ENCODE measurements around the gene NPRL2.

The NPRL2 gene

GRCh38 chr3:50373146-50374051, 22.8 kb upstream of the NPRL2 start:
- no peak for DNase-seq (ENCODE audit: low read depth)

- no peak for DNase-seq (ENCODE audit: low read depth)
Observed at GRCh38 chr3:50372349-50372748, 21.8 kb upstream of the NPRL2 start.

GRCh38 chr3:50371133-50371685, 20.6 kb upstream of the NPRL2 start:
- DNase-seq (ENCODE audit: low read depth) = no peak

GRCh38 chr3:50370594-50370993, 20.0 kb upstream of the NPRL2 start:
- no peak for DNase-seq (ENCODE audit: low read depth)

DNA sequence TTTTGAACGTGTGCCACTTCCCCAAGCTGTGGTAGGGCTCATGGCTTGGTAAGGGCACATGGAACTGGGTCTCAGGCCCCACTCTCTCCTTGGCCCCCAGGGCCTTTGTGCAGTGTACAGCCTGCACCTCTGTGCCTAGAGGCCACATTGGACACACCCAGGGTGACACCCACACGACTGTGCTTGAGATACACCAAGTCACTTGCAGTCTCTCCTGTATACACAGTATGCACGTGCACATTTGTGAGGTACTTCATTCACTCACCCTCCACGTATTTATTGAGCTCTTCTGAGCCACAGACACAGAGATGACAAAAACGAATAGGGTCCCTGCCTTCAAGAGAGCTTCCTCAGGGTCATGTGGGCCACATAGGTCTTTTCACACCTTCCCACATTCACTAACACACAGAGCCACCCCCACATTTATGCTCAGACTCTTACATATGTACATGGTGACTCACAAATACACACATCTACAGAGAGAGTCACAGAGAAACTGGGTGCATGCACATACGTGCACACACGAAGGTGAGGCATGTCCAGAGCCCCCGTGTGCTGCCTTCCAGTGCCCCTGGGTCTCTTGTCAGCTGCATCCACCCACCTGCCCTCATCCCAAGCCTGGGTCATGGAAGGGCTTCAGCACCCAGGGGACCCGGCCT, 18.6 kb upstream of the NPRL2 start:
- DNase-seq (ENCODE audit: low read depth) = no peak

DNA sequence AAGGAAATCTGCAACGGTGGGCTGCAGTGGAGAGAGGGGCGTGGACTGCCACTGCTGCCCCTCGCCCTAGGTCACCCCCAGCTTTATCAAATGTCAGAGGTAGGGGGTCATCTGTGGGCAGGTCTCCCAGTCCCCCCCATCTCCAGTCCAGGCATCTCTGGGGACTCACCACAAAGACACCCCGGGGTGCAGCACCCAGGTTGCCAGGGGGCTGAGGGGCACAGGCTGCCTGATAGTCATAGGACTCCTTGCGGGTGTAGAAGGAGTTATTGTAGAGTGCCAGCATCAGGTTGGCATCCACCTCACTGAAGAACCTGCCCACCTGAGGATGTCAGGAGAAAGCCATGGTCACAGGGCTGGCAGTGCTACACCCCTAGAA, 15.3 kb upstream of the NPRL2 start:
- DNase-seq (ENCODE audit: low read depth) = no peak

DNA sequence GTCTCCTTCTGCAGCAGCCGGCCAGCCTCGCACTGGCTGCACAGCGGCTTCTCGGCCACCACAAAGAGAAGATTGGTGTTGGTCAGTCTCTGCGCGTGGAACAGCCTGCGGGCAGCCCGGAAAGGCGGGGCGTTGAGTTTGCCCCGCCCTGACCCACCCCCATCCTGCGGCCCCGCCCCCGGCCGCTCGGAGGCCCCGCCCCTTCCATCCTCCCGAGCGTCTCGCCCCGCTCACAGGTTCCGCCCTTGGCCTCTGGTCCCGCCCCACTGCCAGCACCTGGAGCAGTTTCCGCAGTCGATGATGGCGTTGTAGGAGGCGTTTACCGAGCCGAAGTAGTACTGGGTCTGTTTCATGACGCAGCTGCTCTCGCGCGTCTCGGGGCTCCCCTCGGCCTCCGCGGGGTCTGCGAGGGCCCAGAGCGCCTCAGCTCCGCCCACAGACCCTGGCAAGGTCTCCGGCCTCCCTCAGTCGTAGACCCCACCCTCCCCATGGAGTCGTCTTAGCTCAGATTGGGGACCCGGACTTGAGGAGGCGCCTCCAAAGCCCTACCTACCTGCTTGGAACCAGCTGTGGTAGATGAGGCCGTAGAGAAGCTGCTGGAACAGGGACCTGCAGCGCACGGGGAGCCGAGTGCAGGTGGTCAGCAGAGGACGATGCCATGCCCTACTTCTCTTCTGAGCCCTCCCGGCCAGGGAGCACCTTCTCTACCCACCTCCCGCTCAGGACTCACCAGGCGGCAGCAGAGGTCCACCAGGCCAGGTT, 14.7 kb upstream of the NPRL2 start:
- peak; percentile 90 for DNase-seq (ENCODE audit: low read depth)

DNA sequence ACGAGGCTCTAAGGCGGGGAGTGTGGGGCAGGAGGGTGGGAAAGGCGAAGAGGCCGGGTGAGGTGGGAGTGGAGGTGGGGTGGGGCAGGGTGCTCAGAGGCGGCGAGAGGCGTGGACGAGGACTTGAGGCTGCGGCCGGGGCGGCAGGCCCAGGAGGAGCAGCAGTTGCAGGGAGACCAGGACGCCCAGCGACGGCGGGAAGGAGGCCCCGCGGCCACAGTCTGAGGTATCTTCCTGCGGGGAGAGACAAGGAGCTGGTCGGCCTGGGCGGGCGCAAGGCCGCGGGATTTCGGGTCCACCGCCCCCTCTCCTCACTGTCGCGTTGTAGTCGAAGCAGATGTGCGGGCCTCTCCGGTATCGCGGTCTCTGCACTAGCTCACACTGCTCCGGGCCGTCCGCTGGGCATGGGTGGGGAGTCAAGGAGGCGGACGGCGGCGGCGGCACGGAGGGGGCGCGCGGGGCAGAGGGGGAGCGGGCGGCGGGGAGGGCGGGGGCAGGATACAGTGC, 14.1 kb upstream of the NPRL2 start:
- no peak for DNase-seq (ENCODE audit: low read depth)

DNA sequence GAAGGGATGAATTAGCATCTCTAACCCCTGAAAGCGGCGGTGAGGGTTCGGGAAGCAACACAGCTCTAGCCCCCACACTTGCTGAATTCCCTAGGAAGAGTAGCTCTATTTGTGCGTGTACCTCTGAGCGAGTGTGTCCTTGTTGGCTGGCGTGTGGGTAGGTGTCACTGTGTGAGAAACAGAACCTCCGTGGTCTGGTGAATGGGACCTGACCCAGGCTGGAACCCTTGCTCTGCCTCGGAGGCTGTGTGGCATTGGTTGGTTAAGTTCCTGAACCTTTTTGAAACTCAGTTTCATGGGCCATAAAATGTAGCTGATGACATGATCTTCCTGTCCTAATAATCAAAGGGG, 9.2 kb upstream of the NPRL2 start:
- no peak for DNase-seq (ENCODE audit: low read depth)

GRCh38 chr3:50358911-50359759, 8.6 kb upstream of the NPRL2 start, which contains the start of gene TMEM115:
Gene TMEM115 (minus strand): TSS chr3:50359521. CDS start chr3:50359063, 458 bp downstream.
- peak; percentile 91 for DNase-seq (ENCODE audit: low read depth)

DNA sequence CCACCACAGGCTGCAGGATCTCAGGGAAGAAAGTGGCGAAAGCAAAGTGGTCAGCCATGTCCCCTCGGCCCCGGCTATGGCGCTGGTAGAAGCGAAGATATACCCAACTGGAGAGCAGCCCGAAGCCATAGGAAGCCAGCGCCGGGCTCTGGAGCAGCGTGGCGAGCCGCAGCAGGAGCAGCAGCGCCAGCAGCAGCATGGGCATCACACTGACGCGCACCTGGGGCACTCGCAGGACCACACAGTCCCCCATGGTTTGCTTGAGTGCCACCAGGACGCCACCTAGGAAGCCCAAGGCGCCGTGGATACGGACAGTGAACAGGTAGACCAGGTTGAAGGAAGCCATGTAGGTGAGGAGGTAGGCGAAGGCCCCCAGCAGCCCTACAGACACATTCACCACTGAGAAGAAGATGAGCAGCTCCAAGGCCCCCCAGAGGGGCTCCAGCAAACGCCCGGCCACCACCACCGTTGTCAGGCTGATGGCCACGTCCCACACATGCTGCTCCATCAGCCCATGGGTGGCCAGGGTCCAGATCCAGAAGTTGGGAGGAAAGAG, 7.9 kb upstream of the NPRL2 start:
- no peak for DNase-seq (ENCODE audit: low read depth)

DNA sequence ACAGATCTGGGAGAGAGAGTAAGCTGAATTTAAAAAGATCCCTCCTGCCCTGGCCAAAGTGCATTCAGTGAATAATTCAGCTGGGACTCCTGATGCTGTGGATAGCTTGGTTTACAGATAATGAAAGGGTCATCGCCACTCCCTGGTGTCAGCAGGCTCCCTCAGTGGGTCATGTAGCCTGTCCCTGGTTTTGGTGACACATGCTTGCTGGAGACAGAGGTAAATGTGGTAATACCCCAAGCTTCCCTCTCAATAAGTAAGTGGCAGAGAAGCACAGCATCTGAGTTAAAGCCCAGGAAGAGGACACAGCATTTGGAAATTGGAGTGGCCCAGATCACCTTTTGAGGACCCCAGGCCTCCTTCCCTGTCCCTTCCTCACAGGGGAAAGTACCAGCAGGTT, 6.9 kb upstream of the NPRL2 start:
- no peak for DNase-seq (ENCODE audit: low read depth)

GRCh38 chr3:50356553-50356952, 6.0 kb upstream of the NPRL2 start:
- DNase-seq (ENCODE audit: low read depth) = no peak

GRCh38 chr3:50355829-50356552, 5.4 kb upstream of the NPRL2 start:
- no peak for DNase-seq (ENCODE audit: low read depth)

- DNase-seq (ENCODE audit: low read depth) = no peak
Observed at GRCh38 chr3:50354850-50355249, 4.3 kb upstream of the NPRL2 start.

DNA sequence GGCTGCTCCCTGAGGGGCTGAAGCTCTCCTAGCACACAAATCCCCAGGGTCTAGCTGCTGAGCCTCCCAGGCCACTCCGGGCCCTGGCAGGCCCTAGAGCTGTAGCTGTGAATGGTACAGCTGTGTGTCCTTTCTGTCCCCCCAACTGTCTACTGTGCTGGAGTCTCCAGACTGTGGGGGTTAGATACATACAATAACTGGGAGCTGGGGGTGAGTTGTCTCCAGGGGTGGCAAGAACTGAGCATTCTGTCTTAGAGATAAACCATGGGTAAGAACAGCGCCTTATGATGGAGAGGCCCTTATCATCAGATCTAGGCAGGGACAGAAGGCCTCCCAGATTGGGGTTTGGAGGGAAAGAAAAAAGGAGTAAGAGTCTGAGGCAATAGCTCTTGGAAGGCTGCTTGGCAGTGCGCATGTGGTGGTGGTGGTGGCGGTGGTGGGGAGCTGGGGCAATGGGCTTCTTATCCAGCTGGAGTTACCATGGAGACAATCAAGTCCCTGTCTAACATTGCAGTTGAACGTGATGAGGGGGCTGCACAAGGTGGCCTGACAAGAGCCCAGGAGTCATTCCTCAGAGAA, 3.7 kb upstream of the NPRL2 start:
- DNase-seq (ENCODE audit: low read depth) = no peak

GRCh38 chr3:50353245-50354004, 2.9 kb upstream of the NPRL2 start:
- no peak for DNase-seq (ENCODE audit: low read depth)

DNA sequence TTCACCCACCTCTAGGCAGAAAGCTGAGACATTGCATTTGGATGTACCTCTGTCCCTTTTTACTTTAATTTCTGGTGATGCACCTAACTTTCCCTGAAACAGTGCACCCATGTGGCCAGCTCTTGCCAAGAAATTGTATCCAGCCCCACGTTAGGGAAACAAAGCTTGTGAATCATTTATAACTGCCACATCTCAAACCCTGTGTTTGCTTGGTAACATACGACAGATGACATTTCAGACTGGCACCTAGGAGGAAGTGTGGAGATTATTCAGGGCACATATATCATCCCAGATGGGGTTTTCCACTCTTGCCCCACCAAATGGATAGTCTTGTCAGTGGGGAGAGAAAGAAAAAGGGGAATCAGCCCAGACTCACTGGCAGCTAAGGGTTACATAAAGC, 2.2 kb upstream of the NPRL2 start:
- no peak for DNase-seq (ENCODE audit: low read depth)

DNA sequence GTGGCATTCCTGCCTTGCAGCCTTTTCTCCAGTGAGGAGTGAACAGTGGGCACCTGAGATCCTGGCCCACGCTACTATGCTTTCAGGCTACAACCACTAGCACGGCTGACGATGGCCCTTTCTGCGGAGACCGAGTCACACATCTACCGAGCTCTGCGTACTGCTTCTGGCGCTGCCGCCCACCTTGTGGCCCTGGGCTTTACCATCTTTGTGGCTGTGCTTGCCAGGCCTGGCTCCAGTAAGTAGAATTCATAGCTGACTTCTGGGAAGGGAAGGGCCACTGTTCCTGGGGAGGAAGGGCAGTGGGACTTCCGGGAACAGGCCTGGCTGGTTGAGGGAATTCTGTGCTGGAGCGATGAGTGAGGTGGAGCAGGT, 735 bp upstream of the NPRL2 start:
- DNase-seq (ENCODE audit: low read depth) = no peak

All from activated T-helper 1 cell treated with Interleukin-2 at 50 U/mL for 16 hours (primary cell).